ENCODE results near the gene ACOX2. TPM values are rescaled to one million over a fixed set of nuclear protein-coding genes. Genes with fewer than 3 reads are reported as not detected.

ACOX2 gene
- total and polyA plus RNA-seq, 4 donors = 74.3 to 214 (median 141) TPM

DNA sequence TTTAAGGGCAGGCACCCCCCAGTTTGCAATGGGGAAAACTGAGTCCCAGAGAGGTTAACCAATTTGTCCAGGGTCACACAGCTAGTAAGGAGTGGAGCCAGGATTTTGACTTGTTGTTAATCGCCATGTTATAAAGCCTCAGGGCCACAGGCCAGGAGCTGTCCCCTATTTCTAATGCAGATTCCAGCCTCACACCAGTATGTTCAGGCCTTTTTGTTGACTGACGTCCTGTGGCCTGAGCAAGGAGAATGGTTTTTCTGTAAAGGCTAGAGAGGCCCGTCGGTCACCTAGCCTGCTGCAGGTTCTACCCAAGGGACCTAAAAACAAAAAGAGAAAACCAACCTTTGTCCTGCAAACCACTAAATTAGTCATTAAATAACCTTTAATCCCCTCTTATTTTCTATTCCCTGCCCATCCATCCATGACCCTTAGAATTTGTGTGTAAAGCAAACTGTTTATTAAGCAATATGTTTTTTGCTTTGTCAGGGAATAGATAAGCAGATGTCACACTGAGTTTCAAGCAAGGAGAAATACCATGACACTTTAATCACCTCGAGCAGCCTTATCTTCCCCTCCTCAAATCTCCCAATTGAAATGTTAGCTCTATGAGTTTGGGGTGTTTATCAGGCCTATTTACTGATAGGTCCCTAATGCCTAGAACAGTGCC is 14.1 kb downstream of the ACOX2 start:
- Histone ChIP-seq H3K27me3 (ENCODE audit: control insufficient read depth in 4 of 4, insufficient read depth in 4 of 4, low read length in 3 of 4) (no peaks in the 10 kb centered on the region), H3K9me3 (ENCODE audit: control insufficient read depth in 4 of 4, low read length in 3 of 4) (no peaks in the 10 kb centered on the region), H3K4me1 (ENCODE audit: control insufficient read depth in 4 of 4, insufficient read depth in 4 of 4, low read length in 3 of 4) (peaks cover 35 to 94% (median 83%) of the 10 kb centered on the region in 4 donors), H3K9ac (ENCODE audit: low read depth in 1 of 2, low read length in 2 of 2) (peak overlapping the region in 1 of 2 donors; percentile 75), H3K27ac (ENCODE audit: low read depth in 1 of 2, low read length in 2 of 2) (peak overlapping the region; percentile 95), H3K4me3 (ENCODE audit: low read depth in 1 of 3, low read length in 3 of 3) (no peak overlapping the region), H3K36me3 (ENCODE audit: control insufficient read depth in 4 of 4, insufficient read depth in 3 of 4, low read depth in 1 of 4, low read length in 3 of 4) (peaks cover 0 to 29% (median 8%) of the 10 kb centered on the region in 4 donors)
- WGBS = 37% methylated on average over 5 of the region's 5 CpGs
- no peak for DNase-seq (ENCODE audit: low spot score)
- TF ChIP-seq EGR1 (IDR thresholded peaks at IDR 0.05; ENCODE audit: low read depth in 2 of 2) (peak in 1 of 2 donors; percentile 23), REST (IDR thresholded peaks at IDR 0.05) (peak; percentile 58), YY1 (IDR thresholded peaks at IDR 0.05) (peak; percentile 37), RXRA (IDR thresholded peaks at IDR 0.05) (peak; percentile 90 to 96), FOXA2 (IDR thresholded peaks at IDR 0.05) (no peak), HNF4A (conservative IDR thresholded peaks at IDR 0.05) (peak; percentile 94 to 95), NR2F2 (IDR thresholded peaks at IDR 0.05) (peak; percentile 41), TAF1 (conservative IDR thresholded peaks at IDR 0.05) (no peak), ZBTB33 (IDR thresholded peaks at IDR 0.05) (peak; percentile 63), SP1 (IDR thresholded peaks at IDR 0.05) (peak; percentile 95), JUND (IDR thresholded peaks at IDR 0.05) (peak; percentile 71 to 89), RAD21 (IDR thresholded peaks at IDR 0.05) (peak in 1 of 2 donors; percentile 40), HNF4G (IDR thresholded peaks at IDR 0.05) (peak; percentile 79), CTCF (IDR thresholded peaks at IDR 0.05; ENCODE audit: low read depth, low read length, missing input control) (no peak), GABPA (IDR thresholded peaks at IDR 0.05 in 1 of 2, conservative IDR thresholded peaks at IDR 0.05 in 1 of 2) (peak in 1 of 2 donors; percentile 19), FOXA1 (IDR thresholded peaks at IDR 0.05) (no peak)
- TF ChIP-seq, protein P1, sequence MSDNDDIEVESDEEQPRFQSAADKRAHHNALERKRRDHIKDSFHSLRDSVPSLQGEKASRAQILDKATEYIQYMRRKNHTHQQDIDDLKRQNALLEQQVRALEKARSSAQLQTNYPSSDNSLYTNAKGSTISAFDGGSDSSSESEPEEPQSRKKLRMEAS (IDR thresholded peaks at IDR 0.05) = peak; percentile 67
- TF ChIP-seq, protein P2, sequence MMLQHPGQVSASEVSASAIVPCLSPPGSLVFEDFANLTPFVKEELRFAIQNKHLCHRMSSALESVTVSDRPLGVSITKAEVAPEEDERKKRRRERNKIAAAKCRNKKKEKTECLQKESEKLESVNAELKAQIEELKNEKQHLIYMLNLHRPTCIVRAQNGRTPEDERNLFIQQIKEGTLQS (IDR thresholded peaks at IDR 0.05) = peak; percentile 75
